K562 (cell line): ENCODE data around the gene CBX4. TPM values are rescaled to one million over a fixed set of nuclear protein-coding genes. Genes with fewer than 3 reads are reported as not detected.

ENCODE experiments used
- BCOR ChIP-seq: fragments of 450-650 bp; IDR thresholded peaks from 2 replicates; pipeline ENCODE4 v1.6.1; 2016
- CBX1 ChIP-seq: sonication (generic); IDR thresholded peaks from 2 replicates; pipeline ENCODE4 v1.6.1; 2016; ENCODE audit warnings: antibody characterized with exemption, low read depth, mild to moderate bottlenecking
- CREM ChIP-seq: IDR thresholded peaks from 2 replicates; pipeline ENCODE4 v1.6.1; 2014; ENCODE audit warnings: antibody characterized with exemption, low read depth
- EGR1 ChIP-seq: fragments of 450-650 bp; conservative IDR thresholded peaks from 2 replicates; pipeline ENCODE4 v1.6.1; 2017; ENCODE audit warnings: mild to moderate bottlenecking
- ELF4 ChIP-seq: fragments of 450-650 bp; formaldehyde crosslinking; IDR thresholded peaks from 2 replicates; pipeline ENCODE4 v1.4.0; 2022; ENCODE audit warnings: missing genetic modification characterization
- EP400 ChIP-seq: fragments of 450-650 bp; IDR thresholded peaks from 2 replicates; pipeline ENCODE4 v1.6.1; 2017; ENCODE audit warnings: antibody characterized with exemption, mild to moderate bottlenecking, moderate library complexity
- HMGN3 ChIP-seq: IDR thresholded peaks from 2 replicates; pipeline ENCODE4 v1.6.1; 2011; ENCODE audit warnings: borderline replicate concordance, low read depth, mild to moderate bottlenecking, mixed read lengths, low read length; ENCODE audit not compliant: insufficient read length; ENCODE audit errors: extremely low read depth
- KAT8 ChIP-seq: fragments of 450-650 bp; IDR thresholded peaks from 2 replicates; pipeline ENCODE4 v1.6.1; 2016; ENCODE audit warnings: low read depth, mild to moderate bottlenecking
- MXI1 ChIP-seq: IDR thresholded peaks from 2 replicates; pipeline ENCODE4 v1.6.1; 2011; ENCODE audit warnings: low read depth, mild to moderate bottlenecking, improper control_type of control experiment, low read length
- NFYB ChIP-seq: IDR thresholded peaks from 2 replicates; pipeline ENCODE4 v1.6.1; 2011; ENCODE audit warnings: mild to moderate bottlenecking, moderate library complexity; ENCODE audit not compliant: insufficient read length; ENCODE audit errors: extremely low read depth
- POLR2H ChIP-seq: IDR thresholded peaks from 2 replicates; pipeline ENCODE4 v1.6.1; 2016; ENCODE audit warnings: missing genetic modification characterization, low read depth, mild to moderate bottlenecking, control low read depth, missing compliant biosample characterization, moderate library complexity
- PYGO2 ChIP-seq: fragments of 450-650 bp; IDR thresholded peaks from 2 replicates; pipeline ENCODE4 v1.6.1; 2016; ENCODE audit warnings: mild to moderate bottlenecking, missing genetic modification characterization, moderate library complexity, missing compliant biosample characterization
- RBFOX2 ChIP-seq: fragments of 200-400 bp; formaldehyde crosslinking; IDR thresholded peaks from 2 replicates; pipeline ENCODE4 v1.6.1; 2017; ENCODE audit warnings: low read depth, mild to moderate bottlenecking, low read length, moderate library complexity
- XRCC4 ChIP-seq: IDR thresholded peaks from one replicate; pipeline ENCODE4 v1.6.1; 2011; ENCODE audit not compliant: insufficient read depth, insufficient read length; ENCODE audit errors: extremely low read depth
- ZBTB17 ChIP-seq: fragments of 450-650 bp; formaldehyde crosslinking; IDR thresholded peaks from 2 replicates; pipeline ENCODE4 v1.4.0; 2020; ENCODE audit warnings: mild to moderate bottlenecking
- ZFP36 ChIP-seq: fragments of 150-350 bp; IDR thresholded peaks from 2 replicates; pipeline ENCODE4 v1.6.1; 2018; ENCODE audit warnings: low read length, low read depth; ENCODE audit not compliant: partially characterized antibody
- ZNF197 ChIP-seq: fragments of 200-800 bp; sonication (Bioruptor generic); IDR thresholded peaks from 2 replicates; pipeline ENCODE4 v1.6.1; 2016; ENCODE audit warnings: low read depth, missing genetic modification characterization, missing compliant biosample characterization
- ZNF407 ChIP-seq: fragments of 450-650 bp; IDR thresholded peaks from 2 replicates; pipeline ENCODE4 v1.6.1; 2016; ENCODE audit warnings: low read depth
- ZNF740 ChIP-seq, 3 experiments: fragments of 200-800 bp in 1 of 3; sonication (Bioruptor generic) in 1 of 3; sonication (generic) in 1 of 3; formaldehyde crosslinking in 1 of 3; IDR thresholded peaks; 2 replicates each; pipeline versions ENCODE4 v1.6.1 to v1.8.0; 2016 to 2022; ENCODE audit warnings: mild to moderate bottlenecking in 2 of 3, missing compliant biosample characterization in 2 of 3, missing genetic modification characterization in 2 of 3, missing genetic modification reagents in 1 of 3
- polyA plus RNA-seq, 8 experiments: library from polyadenylated mRNA; depleted of rRNA in 4 of 8; stranded (reverse) in 5 of 8; unstranded in 3 of 8; fragments of >200 nt; fragmentation: Nextera tagmentation in 2 of 8; fragmentation: Illumina TruSeq in 1 of 8; extraction: Ambion mirVana in 2 of 8; extraction: Trizol in 1 of 8; gene quantifications; 2 replicates each; pipeline versions ENCODE4 v1.2.1 to v1.2.3, GENCODE V29; 2011 to 2014; ENCODE audit warnings: inconsistent platforms in 1 of 8, missing spikeins in 1 of 8
- total RNA-seq, 7 experiments: library from RNA; depleted of rRNA in 6 of 7; stranded (reverse); fragments of >200 nt in 6 of 7; fragmentation: Illumina TruSeq in 2 of 7; extraction: Trizol in 2 of 7; gene quantifications; 2 replicates each; pipeline versions ENCODE4 v1.2.1 to v1.2.3, GENCODE V29; 2011 to 2021; ENCODE audit warnings: low replicate concordance in 1 of 7

Gene CBX4
- total and polyA plus RNA-seq, 9 of the 15 experiments (the other 6 are each of a cell fraction or from before 2014, with no cell fraction given) = 0.98 to 50.5 (median 10.0) TPM

- TF ChIP-seq ZNF407 (no peak), CREM (peak; percentile 48), CBX1 (no peak; the same call in 1 of the 2 replicates), ELF4 (CRISPR knock-in tag) (peak; percentile 90), POLR2H (tag) (peak; percentile 67; the same call in 1 of the 2 replicates), MXI1 (peak; percentile 58), ZBTB17 (CRISPR knock-in tag) (no peak), ZNF197 (CRISPR knock-in tag) (peak; percentile 59; the same call in 1 of the 2 replicates), ZFP36 (peak; percentile 97), EGR1 (peak; percentile 93), PYGO2 (tag) (no peak), RBFOX2 (peak; percentile 71), BCOR (peak; percentile 48; the same call in 1 of the 2 replicates), HMGN3 (peak; percentile 78), NFYB (peak; percentile 33), EP400 (peak; percentile 53; the same call in 1 of the 2 replicates), XRCC4 (no peak), ZNF740 (CRISPR knock-in tag; IDR thresholded peaks at IDR 0.05) (peak; percentile 81), ZNF740 (tag; IDR thresholded peaks at IDR 0.05) (peak in 1 of 2 experiments; percentile 85; a peak in 2 of 4 replicates), KAT8 (no peak)
These were observed 28.9 kb downstream of the CBX4 start (continued) for GRCh38 chr17:79810130-79811010.
